Transverse colon (tissue), 4 donors: ENCODE measurements around the gene BMP8B.

ENCODE experiments used
- CTCF ChIP-seq, 5 experiments: fragments of 200-600 bp in 3 of 5; fragments of 450-650 bp in 2 of 5; sonication (generic) in 3 of 5; IDR thresholded peaks; 1 replicate in 2 of 5; 2 replicates in 3 of 5; pipeline ENCODE4 v1.5.1; 2016 to 2017; ENCODE audit warnings: antibody characterized with exemption in 5 of 5, inconsistent platforms in 3 of 5, mild to moderate bottlenecking in 2 of 5, moderate library complexity in 1 of 5
- EP300 ChIP-seq: sonication (generic); formaldehyde crosslinking; IDR thresholded peaks from one replicate; pipeline ENCODE4 v1.6.1; 2017; ENCODE audit warnings: antibody characterized with exemption, low read depth
- POLR2A ChIP-seq: fragments of 450-650 bp; IDR thresholded peaks from one replicate; pipeline ENCODE4 v1.6.1; 2016; ENCODE audit warnings: antibody characterized with exemption, mild to moderate bottlenecking, moderate library complexity
- POLR2AphosphoS5 ChIP-seq, 3 donors: sonication (generic); formaldehyde crosslinking; IDR thresholded peaks; one replicate each; pipeline ENCODE4 v1.6.1; 2016; ENCODE audit warnings: antibody characterized with exemption in 3 of 3

DNA sequence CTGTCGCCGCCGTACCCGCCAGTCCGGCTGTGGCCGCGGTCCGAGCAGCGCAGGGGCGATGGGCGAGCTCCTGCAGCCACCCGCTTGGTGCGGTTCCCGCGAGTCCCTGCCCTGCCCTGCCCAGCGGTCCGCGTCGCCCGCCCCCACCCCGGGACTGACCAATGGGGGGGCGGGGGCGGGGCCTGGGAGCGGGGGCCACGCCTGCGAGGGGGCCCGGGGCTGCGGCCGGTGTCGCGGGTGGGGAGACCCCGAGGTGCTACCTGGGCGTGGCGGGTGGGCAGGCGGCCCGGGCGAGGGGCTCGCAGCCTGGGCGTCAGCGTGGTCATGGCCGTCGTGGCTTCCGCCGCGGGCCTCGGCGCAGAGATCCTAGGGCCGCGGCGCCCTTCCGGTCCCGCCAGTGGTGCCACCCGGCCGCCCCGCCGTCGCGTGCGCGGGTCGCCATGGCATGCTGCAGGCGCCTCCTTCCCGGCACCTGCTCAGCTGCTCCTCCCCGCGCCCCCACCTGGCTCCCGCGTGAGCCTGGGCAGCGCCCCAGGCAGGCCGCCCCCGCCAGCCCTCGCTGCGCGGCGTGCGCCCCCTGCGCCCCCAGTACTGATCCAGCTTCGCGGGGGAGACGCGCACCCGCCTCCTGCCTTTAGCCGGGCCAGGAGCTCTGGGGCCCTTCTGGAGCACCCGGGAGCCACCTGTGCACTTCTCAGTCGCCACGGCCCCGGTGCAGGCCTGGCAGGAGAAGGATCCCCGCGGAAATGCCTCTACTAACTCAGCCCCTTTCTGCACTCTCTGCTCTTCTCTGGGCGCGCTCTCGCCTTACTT, at the start of gene BMP8B:
- TF ChIP-seq POLR2A (peak; percentile 53), CTCF (IDR thresholded peaks at IDR 0.05) (no peak), POLR2AphosphoS5 (IDR thresholded peaks at IDR 0.05) (peak; percentile 53 to 82 (median 79)), EP300 (no peak)
